Posterior vena cava (tissue), 2 donors: ENCODE measurements around the gene CFAP58. TPM values are rescaled to one million over a fixed set of nuclear protein-coding genes. Genes with fewer than 3 reads are reported as not detected.
A peak's percentile ranks its signal among the peaks of the same experiment; 100 is the strongest.

Source experiments
- DNase-seq: peaks from one replicate; pipeline ENCODE4 v3.0.0-alpha.2; 2020; ENCODE audit warnings: low spot score
- intact Hi-C, 2 donors: fragments of 100-400 bp; cut with DNase I; formaldehyde crosslinking; loops; one replicate each; pipeline versions ENCODE4 v1.14.1 to v1.14.2; 2022 to 2023
- total RNA-seq, 2 donors: library from RNA; stranded (reverse); fragmentation: NEBNext Ultra II Directional; extraction: Animal tissue kit (Norgen Biotek cat#: 25700); gene quantifications; one replicate each; pipeline ENCODE4 v1.2.1, GENCODE V29; 2021
- donor health status: DM: yes; HTN: yes; CAD: no.
- donor health status: DM: yes; HTN: yes; CAD: no.

CFAP58 gene
- total RNA-seq, 2 donors from 2014 or later = 0.46 to 0.86 TPM

DNA sequence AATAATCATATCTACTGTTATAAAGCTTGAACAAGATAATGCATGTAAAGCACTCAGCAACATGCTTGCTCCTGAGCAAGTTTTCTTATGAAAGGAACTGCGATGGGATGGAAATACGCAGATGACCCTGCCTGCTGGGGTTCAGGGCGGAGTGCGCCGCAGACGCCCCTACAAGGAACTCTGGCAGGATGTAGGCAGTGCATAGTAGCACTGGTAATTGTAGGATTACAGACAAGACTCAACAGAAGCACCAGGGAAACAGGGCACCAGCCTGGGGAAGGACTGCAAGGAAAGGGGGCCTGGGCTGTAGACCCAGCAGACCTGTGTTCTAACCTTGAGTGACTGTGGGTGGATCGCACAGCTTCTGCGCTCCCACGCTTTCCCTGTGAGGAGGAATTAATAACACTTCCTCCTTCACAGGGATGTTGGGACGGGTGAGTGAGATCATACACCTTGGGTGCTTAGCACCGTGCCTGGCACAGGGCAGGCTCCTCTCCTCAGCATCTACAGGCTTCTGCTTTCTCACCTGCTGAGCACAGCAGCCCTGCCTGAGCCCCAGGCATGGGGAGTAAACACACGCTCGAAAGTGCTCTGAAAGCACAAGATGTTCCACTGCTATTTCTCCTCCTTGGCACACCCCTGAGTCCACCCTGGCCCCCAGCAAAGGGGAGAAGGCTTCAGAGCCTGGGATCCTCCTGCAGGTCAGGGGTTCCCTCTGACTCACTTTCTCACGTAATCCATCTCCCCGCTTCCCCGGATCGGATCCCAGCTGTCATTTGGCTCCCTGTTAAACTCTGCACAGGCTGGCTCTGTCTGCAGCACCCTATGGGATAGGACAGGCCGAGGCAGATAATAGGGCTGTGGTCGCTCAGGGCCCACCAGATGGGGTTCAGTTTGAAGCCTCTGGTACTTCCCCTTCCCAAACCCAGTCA, 34.6 kb upstream of the CFAP58 start:
- DNase-seq = peak; percentile 74

DNA sequence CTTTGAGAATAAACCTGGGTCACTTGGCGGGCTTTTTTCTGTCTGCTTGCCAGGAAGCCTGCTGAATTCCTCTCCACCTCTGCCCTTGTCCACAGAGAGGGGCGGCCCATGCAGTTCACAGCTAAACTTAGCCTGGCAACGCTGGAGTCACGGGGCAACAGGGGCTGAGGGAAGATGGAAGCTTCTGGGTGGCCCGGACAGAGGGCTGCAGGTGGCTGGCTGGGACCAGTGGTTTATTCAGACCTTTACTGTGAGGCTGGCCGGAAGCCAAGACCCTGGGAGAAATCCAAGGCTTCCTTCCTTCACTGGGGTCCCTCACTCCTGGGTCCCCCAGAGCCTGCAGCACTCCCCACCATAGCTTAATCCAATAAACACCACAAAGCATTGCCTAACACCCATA, 32.4 kb upstream of the CFAP58 start:
- DNase-seq = no peak
- intact Hi-C loops = no loop called here

More for the DNA sequence above, 34.6 kb upstream of the CFAP58 start:
- intact Hi-C loops = no loop called here

DNA sequence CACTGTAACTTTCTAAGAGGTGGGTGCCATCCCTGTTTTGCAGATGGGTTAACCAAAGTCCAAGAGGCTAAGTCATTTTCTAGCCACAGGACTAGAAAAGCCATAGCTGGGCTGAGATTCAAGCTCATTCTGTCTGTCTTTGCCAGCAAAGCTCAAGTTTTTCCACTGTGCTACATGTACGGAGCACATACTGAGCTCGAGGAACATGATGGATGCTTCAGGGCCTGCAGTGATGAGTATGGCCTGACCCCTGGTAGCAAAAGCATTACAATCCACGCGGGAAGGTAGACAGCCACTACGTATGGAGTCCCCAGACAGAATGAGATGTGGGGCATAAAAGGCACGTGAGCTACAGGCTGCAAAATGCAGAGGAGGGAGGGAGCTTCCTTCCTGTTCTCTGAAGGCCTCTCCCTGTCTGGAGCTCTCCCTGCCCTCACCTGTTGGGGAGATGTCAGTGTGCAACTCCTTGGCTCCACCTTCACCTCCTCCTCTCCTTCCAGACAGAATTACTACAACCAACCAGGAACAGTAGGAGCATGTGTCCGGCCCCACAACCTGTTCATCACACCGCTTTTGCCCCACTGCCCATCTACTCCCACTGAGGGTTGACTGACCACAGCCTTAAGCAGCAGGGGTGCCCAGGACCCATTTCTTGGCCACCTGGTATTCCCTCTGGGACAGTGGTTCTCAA, 31.8 kb upstream of the CFAP58 start:
- intact Hi-C loops = no loop called here

DNA sequence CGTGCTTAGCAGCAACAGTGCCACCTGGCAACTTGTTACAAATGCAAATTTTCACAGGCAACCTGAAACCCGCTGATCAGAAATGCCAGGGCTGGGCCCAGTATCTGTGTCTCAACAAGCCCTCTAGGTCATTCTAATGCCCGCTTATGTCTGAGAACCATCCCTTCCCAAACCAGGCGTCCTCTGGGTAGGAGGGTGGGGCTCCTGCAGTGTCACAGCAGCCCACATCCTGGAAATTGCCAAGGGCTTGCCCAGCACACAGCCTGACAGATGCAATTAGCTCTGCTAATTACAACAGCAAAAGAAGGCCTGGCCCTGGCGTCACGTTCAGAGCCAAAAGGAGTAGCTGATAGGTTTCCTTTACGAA, 31.2 kb upstream of the CFAP58 start:
- DNase-seq = peak; percentile 79
- intact Hi-C loops = no loop called here

More for the DNA sequence above, 31.8 kb upstream of the CFAP58 start:
- DNase-seq = no peak

DNA sequence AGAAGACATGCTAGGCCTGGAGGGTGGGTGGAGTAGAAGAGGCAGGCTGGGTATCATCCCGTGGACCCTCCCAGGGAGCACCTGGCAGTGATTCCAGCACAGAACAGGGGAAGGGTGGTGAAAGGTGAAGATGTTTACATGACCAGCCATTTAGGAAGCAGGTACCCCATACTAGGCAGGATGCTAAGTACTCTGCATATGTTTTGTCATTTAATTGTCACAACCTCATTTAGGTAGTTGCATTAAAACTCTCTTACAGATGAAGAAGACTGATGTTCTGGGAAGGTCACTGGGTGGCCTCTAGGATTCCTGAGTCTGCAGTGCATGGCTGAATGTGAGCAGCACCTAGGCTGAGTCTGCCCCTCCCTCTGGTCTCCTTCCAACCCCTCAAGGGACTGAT, 30.5 kb upstream of the CFAP58 start:
- intact Hi-C loops = no loop called here
- DNase-seq = no peak

DNA sequence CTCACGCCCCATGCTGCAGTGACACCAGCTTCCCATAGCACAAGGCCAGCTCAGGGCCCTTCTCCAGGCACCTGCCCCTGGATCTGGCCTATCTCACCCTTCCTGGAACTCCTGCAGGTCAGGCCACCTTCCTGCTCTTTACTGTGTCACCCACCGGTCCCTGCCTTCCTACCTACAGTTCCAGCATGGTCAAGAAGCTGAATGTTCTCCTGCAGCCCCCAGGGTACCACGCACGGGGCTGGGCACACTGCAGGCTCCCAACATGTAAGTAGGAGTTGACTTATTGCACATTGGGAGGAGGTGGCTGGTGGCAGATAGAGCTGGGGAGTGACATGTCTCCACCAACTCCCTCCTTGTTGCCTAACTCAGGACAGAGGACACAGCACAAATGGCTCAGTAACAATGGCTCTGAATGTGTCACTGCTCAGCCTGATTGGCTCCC, 29.9 kb upstream of the CFAP58 start:
- no peak for DNase-seq
- intact Hi-C loops = no loop called here

DNA sequence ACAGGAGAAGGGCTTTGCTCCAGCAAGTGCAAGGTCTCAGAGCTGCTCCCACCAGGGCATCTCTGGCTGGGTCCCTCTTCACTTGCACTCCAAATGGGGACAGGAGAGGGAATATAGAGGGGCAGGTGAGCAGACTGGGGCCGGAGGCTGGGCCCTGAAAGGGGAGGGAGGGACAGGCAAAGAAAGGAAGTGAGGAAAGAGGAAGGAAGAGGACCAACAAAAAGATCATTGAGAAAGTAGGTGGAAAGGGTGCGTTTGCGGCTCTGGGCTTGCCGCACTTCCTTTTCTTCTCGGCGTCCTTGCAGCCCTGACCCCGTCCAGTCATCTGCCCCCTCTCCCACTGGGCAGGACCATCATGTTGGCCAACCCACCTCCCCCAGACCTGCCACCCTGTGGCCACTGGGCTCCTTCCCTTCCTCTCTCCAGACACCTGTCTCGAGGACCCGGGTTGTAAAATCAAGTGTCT, 29.4 kb upstream of the CFAP58 start:
- no peak for DNase-seq
- intact Hi-C loops = no loop called here

DNA sequence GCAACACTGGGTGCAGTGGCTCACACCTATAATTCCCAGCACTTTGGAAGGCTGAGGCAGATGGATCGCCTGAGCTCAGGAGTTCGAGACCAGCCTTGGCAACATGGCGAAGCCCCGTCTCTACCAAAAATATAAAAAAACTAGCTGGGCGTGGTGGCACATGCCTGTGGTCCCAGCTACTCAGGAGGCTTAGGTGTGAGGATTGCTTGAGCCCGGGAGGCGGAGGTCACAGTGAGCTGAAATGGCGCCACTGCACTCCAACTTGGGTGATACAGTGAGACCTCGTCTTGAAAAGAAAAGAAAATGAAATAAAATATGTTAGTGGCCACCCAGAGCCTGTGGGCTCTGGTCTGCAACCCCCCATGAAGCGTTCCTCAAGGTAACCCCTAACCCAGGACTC, 28.7 kb upstream of the CFAP58 start:
- intact Hi-C loops = no loop called here
- DNase-seq = no peak

DNA sequence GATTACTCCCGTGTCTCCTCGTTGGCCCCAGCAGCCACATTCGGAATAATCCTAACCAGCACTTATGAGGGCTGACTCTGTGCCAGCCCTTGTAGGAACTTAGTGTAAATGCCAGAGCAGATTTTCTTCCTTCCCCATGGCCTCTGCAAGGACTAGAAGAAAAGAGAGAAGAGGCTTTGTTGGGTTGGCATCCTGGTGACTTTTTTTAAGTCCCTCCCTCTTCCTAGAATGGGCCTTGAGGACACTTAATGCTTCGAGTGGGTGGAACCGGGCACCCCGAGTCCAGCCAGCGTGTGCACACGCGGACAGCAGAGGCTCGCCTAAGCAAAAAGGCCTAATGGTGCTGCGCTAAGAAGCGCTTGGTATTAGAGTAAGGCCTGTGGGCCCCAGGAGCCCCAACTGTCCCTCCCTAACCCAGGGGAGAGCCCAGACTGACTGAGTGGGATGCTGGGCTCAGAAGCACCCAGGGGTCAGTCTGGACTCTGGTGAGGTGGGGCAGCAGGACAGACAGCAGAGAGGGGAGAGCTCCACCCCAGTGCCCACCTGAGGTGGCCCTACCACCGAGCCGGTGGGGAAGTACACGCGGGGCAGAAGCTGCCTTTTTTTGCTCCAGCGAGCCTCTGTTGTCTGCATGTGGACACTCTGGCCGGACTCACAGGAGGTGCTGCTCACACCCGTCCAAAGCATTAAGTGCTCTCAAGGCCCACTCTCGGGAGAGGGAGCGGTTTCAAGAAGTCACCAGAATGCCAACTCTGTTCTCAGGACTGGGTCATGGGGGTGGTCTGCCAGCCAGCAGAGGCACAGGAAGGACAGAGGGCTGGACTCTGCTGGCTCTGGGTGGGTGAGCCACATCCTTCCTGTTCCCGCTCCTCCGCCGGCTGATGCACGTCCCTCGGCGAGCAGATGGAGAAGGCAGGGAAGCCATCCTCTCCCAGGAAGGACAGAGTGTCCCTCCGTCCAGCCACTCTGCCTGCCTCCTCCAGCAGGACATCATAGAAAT, 27.9 kb upstream of the CFAP58 start:
- intact Hi-C loops = no loop called here

DNA sequence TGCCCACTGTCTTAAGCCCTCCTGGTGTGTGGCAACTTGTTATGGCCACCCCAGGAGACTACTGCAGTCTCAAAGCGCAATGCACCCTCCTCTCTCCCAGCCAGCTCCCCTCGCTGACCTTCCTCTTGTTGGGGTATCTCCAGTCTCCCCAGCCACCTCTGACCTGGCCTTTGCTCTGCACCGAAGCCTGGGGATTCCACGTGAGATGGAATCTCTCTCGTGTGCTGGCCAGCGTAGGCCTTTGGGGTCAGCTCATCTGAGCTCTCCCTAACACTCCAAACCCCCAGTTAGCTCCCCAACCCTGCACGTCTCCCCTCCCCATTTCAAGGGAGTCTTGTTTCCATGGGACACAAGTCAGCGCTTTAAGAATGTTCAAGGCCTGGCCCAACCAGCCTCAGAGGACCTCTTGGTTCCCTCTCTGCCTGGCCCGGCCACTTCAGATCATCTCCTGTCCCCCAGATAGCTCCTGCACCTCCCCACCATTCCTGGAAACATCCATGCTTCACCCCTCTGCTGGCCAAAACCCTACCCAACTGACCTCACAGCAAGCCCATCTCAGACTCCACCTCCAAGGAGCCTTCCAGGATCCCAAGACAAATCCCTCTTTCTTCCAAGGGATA, 26.5 kb upstream of the CFAP58 start:
- intact Hi-C loops = no loop called here
- no peak for DNase-seq

More for the DNA sequence above, 27.9 kb upstream of the CFAP58 start:
- peak; percentile 91 for DNase-seq

DNA sequence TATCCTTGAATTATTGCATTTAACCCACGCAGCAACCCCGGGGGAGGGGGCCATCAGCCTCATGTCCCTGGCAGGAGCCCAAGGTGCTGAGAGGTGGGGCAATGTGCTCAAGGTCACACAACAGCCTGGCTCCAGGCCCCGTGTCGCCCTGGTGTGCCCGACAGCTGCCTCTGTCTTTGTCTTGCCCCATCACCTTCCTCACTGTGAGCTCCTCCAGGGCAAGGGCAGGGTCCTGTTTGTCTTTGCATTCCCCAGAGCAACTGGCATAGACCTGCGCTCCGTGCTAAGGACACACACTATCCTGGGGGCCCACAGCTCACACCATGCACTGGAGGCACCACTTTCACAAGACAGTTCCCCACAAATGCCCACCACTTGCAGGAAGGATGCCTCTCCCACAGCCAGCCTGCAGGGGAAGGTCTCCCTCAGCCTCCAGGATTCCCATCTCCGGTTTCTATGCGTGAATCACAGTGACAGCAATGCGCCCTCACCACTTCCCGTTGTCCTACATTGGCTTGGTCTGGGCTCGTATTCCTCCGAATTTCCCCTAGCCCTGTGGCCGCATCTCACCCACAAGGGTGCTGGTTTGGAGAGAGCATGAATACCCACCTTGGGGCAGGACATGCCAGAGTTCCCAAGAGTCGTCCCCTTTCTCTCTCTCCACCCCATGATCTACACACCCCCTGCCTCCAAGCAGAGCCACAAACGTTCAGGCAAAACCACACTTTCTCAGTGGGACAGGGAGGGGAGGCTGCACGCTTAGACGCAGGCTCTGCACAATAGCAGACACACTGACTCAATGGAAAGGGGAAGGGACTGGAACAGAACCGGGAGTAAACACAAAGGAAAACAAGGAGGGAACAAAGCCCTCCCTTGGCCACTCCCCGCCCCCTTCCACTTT, 25.6 kb upstream of the CFAP58 start:
- no peak for DNase-seq
- intact Hi-C loops = no loop called here

DNA sequence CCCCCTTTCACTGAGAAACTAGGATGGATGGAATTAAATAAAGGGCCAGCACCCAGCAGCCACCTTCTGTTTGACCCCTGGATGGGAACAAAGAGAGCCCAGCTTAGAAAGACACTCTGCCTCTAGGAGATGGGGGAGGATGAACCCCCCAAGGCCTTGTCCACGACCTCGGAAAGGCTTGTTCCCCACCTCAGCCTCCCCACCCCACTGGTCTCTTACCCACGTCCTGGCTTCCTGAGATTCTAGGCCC, 25.1 kb upstream of the CFAP58 start:
- no peak for DNase-seq
- intact Hi-C loops = no loop called here

DNA sequence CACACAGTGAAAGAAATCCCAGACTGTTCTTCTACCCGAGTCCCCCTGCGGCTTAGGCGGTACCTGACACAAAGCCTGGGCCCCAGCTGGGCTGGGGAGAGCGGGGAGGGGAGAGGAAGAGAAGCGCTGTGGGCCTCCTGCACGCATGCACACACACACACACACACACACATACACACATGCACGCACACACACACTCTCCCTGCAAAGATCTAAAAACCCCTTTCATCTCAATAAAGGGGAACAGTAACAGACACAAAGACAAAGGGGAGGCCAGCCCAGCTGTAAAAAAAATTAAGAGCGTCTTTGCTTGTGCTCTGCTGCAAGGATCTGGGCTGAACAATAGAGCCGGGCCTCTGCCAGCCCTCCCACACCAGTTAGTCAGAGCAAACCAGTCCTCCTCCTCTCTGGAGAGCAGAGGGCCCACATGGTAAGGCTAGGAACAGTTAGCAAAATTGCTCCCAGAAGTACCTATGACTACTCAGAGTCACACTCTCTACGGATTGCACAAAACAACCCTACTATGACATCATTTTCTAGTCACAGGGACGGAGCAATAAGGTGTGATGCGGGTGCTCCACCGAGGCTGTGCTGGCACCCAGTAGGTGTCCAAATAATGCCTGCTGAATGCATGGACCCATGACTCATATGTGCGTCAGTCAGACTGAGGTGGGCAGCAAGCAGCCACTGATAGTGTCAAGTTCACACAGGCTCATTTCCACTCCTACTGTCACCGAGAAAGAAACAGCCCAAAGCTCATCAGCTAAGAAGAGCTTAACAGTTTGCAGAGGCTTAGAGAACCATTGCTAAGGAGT, 24.5 kb upstream of the CFAP58 start:
- DNase-seq = peak; percentile 93
- intact Hi-C loops = no loop called here

DNA sequence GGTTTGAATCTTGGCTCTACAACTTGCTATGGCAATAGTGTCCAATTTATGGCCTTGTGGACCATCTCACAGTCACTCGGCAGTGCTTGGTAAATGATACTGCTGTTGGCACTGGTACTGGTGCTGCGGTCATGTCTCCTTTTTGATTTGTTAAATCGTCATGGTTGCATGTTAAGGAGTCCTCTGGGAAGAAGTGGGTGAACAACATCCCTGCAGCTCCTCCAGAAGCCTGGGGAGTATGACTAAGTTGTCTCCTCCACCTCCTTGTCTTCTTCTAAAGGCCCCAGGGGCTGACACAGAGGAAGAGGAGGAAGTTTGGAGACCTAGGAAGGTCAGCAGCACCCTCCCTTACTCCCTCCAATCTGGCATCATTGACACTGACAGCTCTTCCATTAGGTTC, 23.9 kb upstream of the CFAP58 start:
- intact Hi-C loops = no loop called here
- DNase-seq = no peak

DNA sequence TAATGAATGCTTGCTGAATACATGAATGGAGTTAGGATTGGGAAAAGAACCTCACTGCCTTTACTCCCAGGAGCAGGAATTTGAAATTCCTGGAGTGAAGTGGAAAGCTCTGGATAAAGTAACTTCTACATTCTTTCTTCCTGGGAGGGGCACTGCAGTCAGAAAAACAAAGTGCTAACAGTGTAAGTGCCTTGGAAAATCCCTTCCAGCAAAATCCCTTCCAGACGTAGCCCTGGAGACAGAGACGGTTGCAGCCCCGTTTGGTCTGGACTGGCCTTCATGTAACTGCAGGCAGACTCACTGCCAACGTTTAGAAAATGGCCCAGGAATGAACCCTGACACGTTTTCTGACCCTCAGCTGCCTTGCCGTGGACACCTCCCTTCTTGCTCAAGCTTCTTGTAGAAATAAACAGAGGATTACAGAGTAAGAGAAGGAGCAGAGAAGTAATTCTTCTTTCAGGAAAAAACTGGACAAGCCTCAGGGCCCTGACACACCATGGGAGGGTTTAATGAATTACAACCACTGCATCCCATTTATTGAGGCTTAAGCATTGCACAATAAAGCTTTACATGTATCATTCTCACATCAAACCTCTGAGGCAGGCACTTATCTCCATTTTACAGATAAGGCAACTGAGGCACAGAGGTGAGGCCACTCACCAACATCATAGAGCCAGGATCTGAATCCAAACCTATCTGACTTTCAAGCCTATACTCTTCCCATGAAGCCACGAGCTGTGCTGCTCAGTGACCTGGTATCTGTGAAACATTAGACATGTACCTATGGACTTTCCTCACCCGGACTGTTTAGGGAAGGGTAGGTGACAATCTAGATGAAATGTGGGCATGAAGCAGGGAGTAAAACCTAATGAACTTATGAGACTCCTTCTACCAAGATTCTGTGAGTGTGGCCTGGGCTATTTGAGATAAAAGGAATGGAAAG, 23.2 kb upstream of the CFAP58 start:
- intact Hi-C loops = no loop called here
- DNase-seq = peak; percentile 90

DNA sequence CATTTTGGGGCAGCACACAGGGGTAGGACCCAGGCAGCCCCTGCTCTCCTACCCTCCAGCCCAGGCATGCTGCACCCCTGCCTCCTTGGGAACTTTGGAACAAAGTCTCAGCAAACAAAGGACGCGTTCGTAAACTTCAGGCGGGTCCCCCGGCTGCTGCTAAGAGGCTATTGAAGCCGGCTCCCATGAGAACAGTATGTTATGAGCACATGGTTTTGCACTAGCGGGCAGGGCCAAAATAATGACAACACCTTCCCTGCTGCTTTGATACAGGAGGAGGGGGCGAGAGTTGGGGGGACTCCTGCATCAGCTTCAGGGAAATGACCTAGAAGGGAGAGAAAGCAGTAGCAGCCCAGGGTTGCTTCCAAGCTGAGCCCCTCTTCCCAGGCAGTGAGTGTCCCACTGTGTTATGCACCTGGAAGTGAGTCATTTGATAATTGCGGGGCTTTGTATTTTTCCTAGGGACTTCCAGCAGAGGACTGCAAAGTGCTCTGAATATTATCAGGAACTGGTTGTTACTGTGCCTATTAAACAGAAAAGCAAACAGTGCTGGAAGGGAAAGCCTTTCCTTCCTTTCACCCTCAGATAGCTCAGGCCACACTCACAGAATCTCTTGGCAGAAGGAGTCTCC, 22.3 kb upstream of the CFAP58 start:
- no peak for DNase-seq
- intact Hi-C loops = no loop called here
